Endothelial cell of umbilical vein (primary cell): ENCODE measurements around the gene ECD. TPM values are rescaled to one million over a fixed set of nuclear protein-coding genes. Genes with fewer than 3 reads are reported as not detected.

Experiments
- BruUV-seq: library from RNA; stranded (reverse); fragments of 400-500 nt; replicated peaks from 2 replicates; lab custom pipeline; 2021; lab: Mats Ljungman, UMichigan
- CTCF ChIA-PET: fragments of 300-600, 350-600 bp; sonication (Branson Sonifier 250); formaldehyde crosslinking; loops from one replicate; lab custom pipeline; 2021; ENCODE audit warnings: antibody characterized with exemption, inconsistent platforms; lab: Charles Lee
- POLR2A ChIA-PET: fragments of 300-600, 350-600 bp; sonication (Branson Sonifier 250); formaldehyde crosslinking; loops from one replicate; lab custom pipeline; 2021; ENCODE audit warnings: antibody characterized with exemption, inconsistent platforms; lab: Charles Lee
- DNase-seq: peaks from one replicate; pipeline ENCODE4 v3.0.0-alpha.2; 2011; ENCODE audit warnings: low read depth, low spot score
- FAIRE-seq: peaks from 2 replicates; lab custom pipeline; 2011; peaks lifted over from hg19 to GRCh38; lab: Jason Lieb, UNC
- H2AFZ ChIP-seq: 2 replicates; pipeline ENCODE4 v1.6.0; 2012; ENCODE audit warnings: low read depth, low read length, control low read depth, inconsistent platforms
- H3K27ac ChIP-seq: 2 replicates; pipeline ENCODE4 v1.5.1; 2011; ENCODE audit warnings: low read depth, mild to moderate bottlenecking, control low read depth, low read length, moderate library complexity; ENCODE audit not compliant: insufficient read depth
- H3K27me3 ChIP-seq, 2 experiments: 2 replicates each; pipeline versions ENCODE4 v1.6.0 to v1.6.1; 2011; ENCODE audit warnings: low read length in 2 of 2, mixed read lengths in 1 of 2; ENCODE audit not compliant: control insufficient read depth in 2 of 2, insufficient read depth in 2 of 2
- H3K36me3 ChIP-seq, 2 experiments: 2 replicates in 1 of 2; 3 replicates in 1 of 2; pipeline ENCODE4 v1.5.1; 2011; ENCODE audit warnings: low read length in 2 of 2, mild to moderate bottlenecking in 1 of 2, moderate library complexity in 1 of 2; ENCODE audit not compliant: control insufficient read depth in 2 of 2, insufficient read depth in 2 of 2; ENCODE audit errors: extremely low read depth in 1 of 2
- H3K4me1 ChIP-seq: 3 replicates; pipeline ENCODE4 v1.5.1; 2011; ENCODE audit warnings: mild to moderate bottlenecking, low read length; ENCODE audit not compliant: control insufficient read depth, insufficient read depth; ENCODE audit errors: extremely low read depth
- H3K4me2 ChIP-seq: 2 replicates; pipeline ENCODE4 v1.6.1; 2011; ENCODE audit warnings: low read length, control low read depth, mixed read lengths; ENCODE audit not compliant: insufficient read depth
- H3K4me3 ChIP-seq, 3 experiments: fragments of 200-600 bp in 1 of 3; sonication (generic), shearing (Covaris generic) in 1 of 3; replicated peaks in 1 of 3; 2 replicates each; pipeline ENCODE4 v1.5.1; 2011 to 2016; ENCODE audit warnings: control low read depth in 3 of 3, low read length in 3 of 3, mild to moderate bottlenecking in 2 of 3, inconsistent platforms in 1 of 3, low read depth in 1 of 3, moderate library complexity in 1 of 3; ENCODE audit not compliant: insufficient read depth in 1 of 3
- H3K79me2 ChIP-seq: 2 replicates; pipeline ENCODE4 v1.6.0; 2012; ENCODE audit warnings: low read length, inconsistent platforms; ENCODE audit not compliant: control insufficient read depth, insufficient read depth
- H3K9ac ChIP-seq: replicated peaks from 2 replicates; pipeline ENCODE3; 2011; ENCODE audit warnings: low read length, control low read depth; ENCODE audit not compliant: insufficient read depth; ENCODE audit errors: extremely low read depth
- H3K9me1 ChIP-seq: replicated peaks from 3 replicates; pipeline ENCODE4 v1.6.0; 2011; ENCODE audit warnings: mild to moderate bottlenecking, low read length; ENCODE audit not compliant: control insufficient read depth, insufficient read depth; ENCODE audit errors: extremely low read depth
- H3K9me3 ChIP-seq: replicated peaks from 2 replicates; pipeline ENCODE4 v1.5.1; 2012; ENCODE audit warnings: low read length, inconsistent platforms; ENCODE audit not compliant: control insufficient read depth, insufficient read depth
- H4K20me1 ChIP-seq: replicated peaks from 2 replicates; pipeline ENCODE3; 2011; ENCODE audit warnings: mild to moderate bottlenecking, low read length; ENCODE audit not compliant: control insufficient read depth, insufficient read depth; ENCODE audit errors: extremely low read depth
- CTCF ChIP-seq, 2 donors: IDR thresholded peaks; 1 replicate in 1 of 2; 2 replicates in 1 of 2; pipeline ENCODE4 v1.5.1; 2011; ENCODE audit warnings: low read length in 2 of 2, mild to moderate bottlenecking in 2 of 2, moderate library complexity in 2 of 2, control low read depth in 1 of 2, inconsistent platforms in 1 of 2, low read depth in 1 of 2; ENCODE audit not compliant: insufficient read depth in 1 of 2; ENCODE audit errors: extremely low read depth in 1 of 2
- EZH2 ChIP-seq: IDR thresholded peaks from 2 replicates; pipeline ENCODE4 v1.6.1; 2012; ENCODE audit warnings: borderline replicate concordance, low read depth, mild to moderate bottlenecking, moderate library complexity, low read length, inconsistent platforms; ENCODE audit not compliant: severe bottlenecking
- FOS ChIP-seq: IDR thresholded peaks from 2 replicates; pipeline ENCODE4 v1.6.1; 2011; ENCODE audit warnings: mild to moderate bottlenecking, low read length, moderate library complexity, borderline replicate concordance; ENCODE audit not compliant: insufficient read depth
- GATA2 ChIP-seq: IDR thresholded peaks from 2 replicates; pipeline ENCODE4 v1.7.0; 2011; ENCODE audit warnings: low read depth, mild to moderate bottlenecking, moderate library complexity, mixed read lengths, low read length; ENCODE audit not compliant: insufficient read length, insufficient read depth
- JUN ChIP-seq: IDR thresholded peaks from 2 replicates; pipeline ENCODE4 v1.6.1; 2011; ENCODE audit warnings: borderline replicate concordance, low read depth; ENCODE audit not compliant: insufficient read length, insufficient read depth
- MAX ChIP-seq: IDR thresholded peaks from 2 replicates; pipeline ENCODE4 v1.6.1; 2011; ENCODE audit not compliant: insufficient read depth, insufficient read length
- MYC ChIP-seq: IDR thresholded peaks from one replicate; pipeline ENCODE4 v1.6.1; 2011; ENCODE audit warnings: mild to moderate bottlenecking, low read depth, low read length
- POLR2A ChIP-seq: IDR thresholded peaks from 2 replicates; pipeline ENCODE4 v1.6.1; 2012; ENCODE audit warnings: low read depth, mild to moderate bottlenecking, control low read depth, low read length
- POLR2AphosphoS5 ChIP-seq: IDR thresholded peaks from 2 replicates; pipeline ENCODE4 v1.6.1; 2012; ENCODE audit warnings: low read depth, mild to moderate bottlenecking, control low read depth, low read length, moderate library complexity; ENCODE audit not compliant: insufficient read depth
- dilution Hi-C: fragments of 300-500 bp; cut with MboI; formaldehyde crosslinking; loops from one replicate; pipeline ENCODE4 v1.15.0; 2019; ENCODE audit warnings: low sequenced_read_pairs; ENCODE audit not compliant: extremely low pct_ligation_motif_present
- intact Hi-C: fragments of 100-400 bp; cut with micrococcal nuclease; formaldehyde crosslinking; loops from one replicate; pipeline ENCODE4 v1.10.0; 2022
- polyA plus RNA-seq, 4 experiments: library from polyadenylated mRNA; depleted of rRNA in 3 of 4; stranded (reverse) in 3 of 4; unstranded in 1 of 4; fragments of >200 nt; gene quantifications; 2 replicates each; pipeline versions ENCODE4 v1.2.1 to v1.2.3, GENCODE V29; 2011 to 2012; ENCODE audit warnings: missing spikeins in 1 of 4
- total RNA-seq: library from RNA; stranded (reverse); gene quantifications from 2 replicates; pipeline ENCODE4 v1.2.3, GENCODE V29; 2021

ECD gene
- total and polyA plus RNA-seq, 2 donors (not counting 3 experiments of a cell fraction or from before 2014, with no cell fraction given) = 27.2 to 32.3 TPM

- TF ChIP-seq FOS (no peak), CTCF (IDR thresholded peaks at IDR 0.05; ENCODE audit: extremely low read depth in 1 of 2, insufficient read depth in 1 of 2, low read depth in 1 of 2, low read length in 2 of 2) (no peak), MAX (no peak), MYC (no peak), POLR2A (no peak), POLR2AphosphoS5 (no peak), GATA2 (no peak), EZH2 (no peak), JUN (no peak)
- no TSS peak for BruUV-seq
- no peaks in the 10 kb centered on the region for H3K27me3 ChIP-seq
- H4K20me1 ChIP-seq = no peaks in the 10 kb centered on the region
- no peaks in the 10 kb centered on the region for H3K4me1 ChIP-seq
- CTCF ChIA-PET = interaction anchor here (1.2 kb wide), 1 partner anchor 36 kb away, joined by 3 read pairs; no protein-coding TSS in a partner anchor
- H3K27ac ChIP-seq = no peak overlapping the region
- no peaks in the 10 kb centered on the region for H3K79me2 ChIP-seq
- intact Hi-C loops (no loop called here), dilution Hi-C loops (no loop called here)
- no peaks in the 10 kb centered on the region for H3K9me1 ChIP-seq
- POLR2A ChIA-PET = no interaction called here
- H3K9ac ChIP-seq = no peak overlapping the region
- H3K4me3 ChIP-seq = no peak overlapping the region
- H2AFZ ChIP-seq = no peak overlapping the region
- peaks cover 16 to 27% of the 10 kb centered on the region in 2 experiments for H3K36me3 ChIP-seq
- no peak for DNase-seq
- H3K9me3 ChIP-seq = no peaks in the 10 kb centered on the region
- no peak overlapping the region for H3K4me2 ChIP-seq
- no peak for FAIRE-seq
Measured at GRCh38 chr10:73131301-73131700, 36.5 kb downstream of the ECD start.
